ENCODE results near the gene GRIK2. TPM values are rescaled to one million over a fixed set of nuclear protein-coding genes. Genes with fewer than 3 reads are reported as not detected.

The GRIK2 gene
- total RNA-seq, 1 experiment from 2014 or later, result 6.6 TPM

DNA sequence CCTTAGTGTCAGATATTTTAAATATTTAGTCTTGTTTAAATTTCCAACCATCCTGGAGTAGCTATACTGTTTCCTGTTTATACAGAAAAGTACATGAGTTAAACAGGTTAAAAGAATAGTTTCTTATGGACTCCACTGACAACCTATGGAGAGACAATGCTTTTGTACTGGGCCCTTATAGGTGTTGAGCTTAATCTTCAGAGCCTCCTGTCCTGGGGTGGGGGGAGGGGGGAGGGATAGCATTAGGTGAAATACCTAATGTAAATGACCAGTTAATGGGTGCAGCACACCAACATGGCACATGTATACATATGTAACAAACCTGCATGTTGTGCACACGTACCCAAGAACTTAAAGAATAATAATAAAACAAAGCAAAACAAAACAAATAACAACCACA is 322.9 kb downstream of the GRIK2 start:
- ChIA-PET POLR2A (no interaction called here), CTCF (no interaction called here)
- intact Hi-C loops (cut with micrococcal nuclease; ENCODE audit: unreplicated experiment) (no loop called here), in situ Hi-C loops (cut with HindIII; ENCODE audit: low pct_unique_long_range_greater_than_20kb, low sequenced_read_pairs) (no loop called here)
- Histone ChIP-seq H3K4me1 (ENCODE audit: control insufficient read depth, insufficient read depth, low read length) (no peaks in the 10 kb centered on the region), H3K27me3 (ENCODE audit: control insufficient read depth, insufficient read depth, low read length) (no peaks in the 10 kb centered on the region), H3K9me3 (ENCODE audit: control insufficient read depth, insufficient read depth, low read depth, low read length) (no peaks in the 10 kb centered on the region), H3K4me3 (ENCODE audit: low read depth in 2 of 2, low read length in 2 of 2) (no peak overlapping the region), H3K36me3 (ENCODE audit: control insufficient read depth, insufficient read depth, low read length) (no peaks in the 10 kb centered on the region), H3K27ac (ENCODE audit: low read length) (no peak overlapping the region)
- no TSS peak for BruUV-seq (replicated peaks)
- ATAC-seq, result no peak
- DNase-seq (ENCODE audit: low read depth, low spot score), result no peak
- TF ChIP-seq, protein P1, sequence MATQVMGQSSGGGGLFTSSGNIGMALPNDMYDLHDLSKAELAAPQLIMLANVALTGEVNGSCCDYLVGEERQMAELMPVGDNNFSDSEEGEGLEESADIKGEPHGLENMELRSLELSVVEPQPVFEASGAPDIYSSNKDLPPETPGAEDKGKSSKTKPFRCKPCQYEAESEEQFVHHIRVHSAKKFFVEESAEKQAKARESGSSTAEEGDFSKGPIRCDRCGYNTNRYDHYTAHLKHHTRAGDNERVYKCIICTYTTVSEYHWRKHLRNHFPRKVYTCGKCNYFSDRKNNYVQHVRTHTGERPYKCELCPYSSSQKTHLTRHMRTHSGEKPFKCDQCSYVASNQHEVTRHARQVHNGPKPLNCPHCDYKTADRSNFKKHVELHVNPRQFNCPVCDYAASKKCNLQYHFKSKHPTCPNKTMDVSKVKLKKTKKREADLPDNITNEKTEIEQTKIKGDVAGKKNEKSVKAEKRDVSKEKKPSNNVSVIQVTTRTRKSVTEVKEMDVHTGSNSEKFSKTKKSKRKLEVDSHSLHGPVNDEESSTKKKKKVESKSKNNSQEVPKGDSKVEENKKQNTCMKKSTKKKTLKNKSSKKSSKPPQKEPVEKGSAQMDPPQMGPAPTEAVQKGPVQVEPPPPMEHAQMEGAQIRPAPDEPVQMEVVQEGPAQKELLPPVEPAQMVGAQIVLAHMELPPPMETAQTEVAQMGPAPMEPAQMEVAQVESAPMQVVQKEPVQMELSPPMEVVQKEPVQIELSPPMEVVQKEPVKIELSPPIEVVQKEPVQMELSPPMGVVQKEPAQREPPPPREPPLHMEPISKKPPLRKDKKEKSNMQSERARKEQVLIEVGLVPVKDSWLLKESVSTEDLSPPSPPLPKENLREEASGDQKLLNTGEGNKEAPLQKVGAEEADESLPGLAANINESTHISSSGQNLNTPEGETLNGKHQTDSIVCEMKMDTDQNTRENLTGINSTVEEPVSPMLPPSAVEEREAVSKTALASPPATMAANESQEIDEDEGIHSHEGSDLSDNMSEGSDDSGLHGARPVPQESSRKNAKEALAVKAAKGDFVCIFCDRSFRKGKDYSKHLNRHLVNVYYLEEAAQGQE (IDR thresholded peaks at IDR 0.05; ENCODE audit: insufficient read depth in 1 of 2, low read depth in 2 of 2, low read length in 1 of 2), result no peak
- TF ChIP-seq SIN3A (IDR thresholded peaks at IDR 0.05; ENCODE audit: borderline replicate concordance, insufficient read depth, low read depth, low read length), result no peak
- TF ChIP-seq TCF7L2 (IDR thresholded peaks at IDR 0.05; ENCODE audit: low read depth, low read length), result no peak
- no peak for TF ChIP-seq CTCF (IDR thresholded peaks at IDR 0.05)
- TF ChIP-seq POLR2AphosphoS5 (IDR thresholded peaks at IDR 0.05; ENCODE audit: low read depth, low read length), result no peak

- POLR2A ChIA-PET, result no interaction called here
- ATAC-seq (no peak), DNase-seq (ENCODE audit: low read depth, low spot score) (no peak)
- TF ChIP-seq TCF7L2 (IDR thresholded peaks at IDR 0.05; ENCODE audit: low read depth, low read length) (no peak), SIN3A (IDR thresholded peaks at IDR 0.05; ENCODE audit: borderline replicate concordance, insufficient read depth, low read depth, low read length) (no peak), CTCF (IDR thresholded peaks at IDR 0.05) (no peak), POLR2AphosphoS5 (IDR thresholded peaks at IDR 0.05; ENCODE audit: low read depth, low read length) (no peak)
- TF ChIP-seq, protein P1 (IDR thresholded peaks at IDR 0.05; ENCODE audit: insufficient read depth in 1 of 2, low read depth in 2 of 2, low read length in 1 of 2), result no peak
- no peaks in the 10 kb centered on the region for H3K27me3 ChIP-seq (ENCODE audit: control insufficient read depth, insufficient read depth, low read length)
- no peaks in the 10 kb centered on the region for H3K4me1 ChIP-seq (ENCODE audit: control insufficient read depth, insufficient read depth, low read length)
- no peaks in the 10 kb centered on the region for H3K36me3 ChIP-seq (ENCODE audit: control insufficient read depth, insufficient read depth, low read length)
- no peaks in the 10 kb centered on the region for H3K9me3 ChIP-seq (ENCODE audit: control insufficient read depth, insufficient read depth, low read depth, low read length)
- no peak overlapping the region for H3K4me3 ChIP-seq (ENCODE audit: low read depth in 2 of 2, low read length in 2 of 2)
- intact Hi-C loops (cut with micrococcal nuclease; ENCODE audit: unreplicated experiment), result no loop called here
- CTCF ChIA-PET, result no interaction called here
- no peak overlapping the region for H3K27ac ChIP-seq (ENCODE audit: low read length)
- in situ Hi-C loops (cut with HindIII; ENCODE audit: low pct_unique_long_range_greater_than_20kb, low sequenced_read_pairs), result no loop called here
- no TSS peak for BruUV-seq (replicated peaks)
Measured at GRCh38 chr6:101716810-101717209, 323.3 kb downstream of the GRIK2 start.
